ENCODE data around the gene UPF1.

Gene UPF1

GRCh38 chr19:18854982-18855381, 23.2 kb downstream of the UPF1 start:
- no peaks in the 10 kb centered on the region for H3K79me2 ChIP-seq (ENCODE audit: control insufficient read depth, insufficient read depth, low read length)
- H3K23ac ChIP-seq (ENCODE audit: low read length), result no peak overlapping the region
- H3K4ac ChIP-seq (ENCODE audit: low read depth, low read length), result no peak overlapping the region
- no peak overlapping the region for H2AK5ac ChIP-seq (ENCODE audit: low read length)
- no peak overlapping the region for H2BK15ac ChIP-seq (replicated peaks; ENCODE audit: low read depth)
- no peak overlapping the region for H4K5ac ChIP-seq (ENCODE audit: low read length)
- H3K9ac ChIP-seq (ENCODE audit: low read length), result no peak overlapping the region
- no peak overlapping the region for H2BK120ac ChIP-seq (ENCODE audit: low read depth, low read length)
- no peaks in the 10 kb centered on the region for H3K4me1 ChIP-seq (ENCODE audit: control insufficient read depth, low read depth, low read length)
- H3K36me3 ChIP-seq (ENCODE audit: control insufficient read depth, insufficient read depth, low read length), result peaks cover 32% of the 10 kb centered on the region
- H3K79me1 ChIP-seq (ENCODE audit: low read length), result peaks cover 4% of the 10 kb centered on the region
- no peak overlapping the region for H3K4me3 ChIP-seq (ENCODE audit: low read length)
- WGBS (ENCODE audit: extremely low coverage, insufficient coverage, low lambda C conversion rate), result no CpG with 5 or more reads among the region's 33 CpGs
- H3K27me3 ChIP-seq (ENCODE audit: insufficient read depth, low read length, poor library complexity), result no peaks in the 10 kb centered on the region
- no peak overlapping the region for H3K56ac ChIP-seq (ENCODE audit: low read length)
- no peak overlapping the region for H3K18ac ChIP-seq (ENCODE audit: low read length)
- H2BK5ac ChIP-seq (ENCODE audit: low read length), result no peak overlapping the region
- no peak overlapping the region for H4K8ac ChIP-seq (ENCODE audit: low read depth, low read length)
- no peak overlapping the region for H3K4me2 ChIP-seq (ENCODE audit: low read length)
- no peak for DNase-seq
- no peak overlapping the region for H3K27ac ChIP-seq (ENCODE audit: low read depth, low read length)

GRCh38 chr19:18855647-18856384, 24.1 kb downstream of the UPF1 start:
- Histone ChIP-seq H3K79me1 (ENCODE audit: low read length) (peaks cover 2% of the 10 kb centered on the region), H3K4ac (ENCODE audit: low read depth, low read length) (no peak overlapping the region), H3K23ac (ENCODE audit: low read length) (no peak overlapping the region), H2BK120ac (ENCODE audit: low read depth, low read length) (no peak overlapping the region), H3K9ac (ENCODE audit: low read length) (no peak overlapping the region), H3K27ac (ENCODE audit: low read depth, low read length) (no peak overlapping the region), H3K36me3 (ENCODE audit: control insufficient read depth, insufficient read depth, low read length) (peaks cover 35% of the 10 kb centered on the region), H2BK5ac (ENCODE audit: low read length) (no peak overlapping the region), H3K27me3 (ENCODE audit: insufficient read depth, low read length, poor library complexity) (no peaks in the 10 kb centered on the region), H3K79me2 (ENCODE audit: control insufficient read depth, insufficient read depth, low read length) (no peaks in the 10 kb centered on the region), H3K4me2 (ENCODE audit: low read length) (no peak overlapping the region), H2BK15ac (replicated peaks; ENCODE audit: low read depth) (no peak overlapping the region), H3K4me3 (ENCODE audit: low read length) (no peak overlapping the region), H3K18ac (ENCODE audit: low read length) (no peak overlapping the region), H4K8ac (ENCODE audit: low read depth, low read length) (no peak overlapping the region), H3K56ac (ENCODE audit: low read length) (no peak overlapping the region), H2AK5ac (ENCODE audit: low read length) (no peak overlapping the region), H3K4me1 (ENCODE audit: control insufficient read depth, low read depth, low read length) (no peaks in the 10 kb centered on the region), H4K5ac (ENCODE audit: low read length) (no peak overlapping the region)
- WGBS (ENCODE audit: extremely low coverage, insufficient coverage, low lambda C conversion rate), result no CpG with 5 or more reads among the region's 27 CpGs
- DNase-seq, result no peak

GRCh38 chr19:18856385-18857126, 24.8 kb downstream of the UPF1 start:
- H3K56ac ChIP-seq (ENCODE audit: low read length), result no peak overlapping the region
- H3K4me2 ChIP-seq (ENCODE audit: low read length), result no peak overlapping the region
- H3K18ac ChIP-seq (ENCODE audit: low read length), result no peak overlapping the region
- no peaks in the 10 kb centered on the region for H3K27me3 ChIP-seq (ENCODE audit: insufficient read depth, low read length, poor library complexity)
- no peak overlapping the region for H2BK15ac ChIP-seq (replicated peaks; ENCODE audit: low read depth)
- no peak overlapping the region for H2AK5ac ChIP-seq (ENCODE audit: low read length)
- H3K36me3 ChIP-seq (ENCODE audit: control insufficient read depth, insufficient read depth, low read length), result peaks cover 38% of the 10 kb centered on the region
- no peak overlapping the region for H3K23ac ChIP-seq (ENCODE audit: low read length)
- H2BK120ac ChIP-seq (ENCODE audit: low read depth, low read length), result no peak overlapping the region
- H3K27ac ChIP-seq (ENCODE audit: low read depth, low read length), result no peak overlapping the region
- H3K4me3 ChIP-seq (ENCODE audit: low read length), result no peak overlapping the region
- no peak overlapping the region for H4K8ac ChIP-seq (ENCODE audit: low read depth, low read length)
- no peak overlapping the region for H3K9ac ChIP-seq (ENCODE audit: low read length)
- no peaks in the 10 kb centered on the region for H3K79me1 ChIP-seq (ENCODE audit: low read length)
- no CpG with 5 or more reads among the region's 22 CpGs for WGBS (ENCODE audit: extremely low coverage, insufficient coverage, low lambda C conversion rate)
- no peaks in the 10 kb centered on the region for H3K79me2 ChIP-seq (ENCODE audit: control insufficient read depth, insufficient read depth, low read length)
- H2BK5ac ChIP-seq (ENCODE audit: low read length), result no peak overlapping the region
- no peaks in the 10 kb centered on the region for H3K4me1 ChIP-seq (ENCODE audit: control insufficient read depth, low read depth, low read length)
- H4K5ac ChIP-seq (ENCODE audit: low read length), result no peak overlapping the region
- peak; percentile 43 for DNase-seq
- H3K4ac ChIP-seq (ENCODE audit: low read depth, low read length), result no peak overlapping the region

- H3K56ac ChIP-seq (ENCODE audit: low read length), result no peak overlapping the region
- no peak overlapping the region for H3K4me2 ChIP-seq (ENCODE audit: low read length)
These were observed 25.5 kb downstream of the UPF1 start for GRCh38 chr19:18857223-18857622.

GRCh38 chr19:18858906-18859646, 27.3 kb downstream of the UPF1 start:
- H3K9ac ChIP-seq (ENCODE audit: low read length), result no peak overlapping the region
- no peaks in the 10 kb centered on the region for H3K79me2 ChIP-seq (ENCODE audit: control insufficient read depth, insufficient read depth, low read length)
- no peaks in the 10 kb centered on the region for H3K27me3 ChIP-seq (ENCODE audit: insufficient read depth, low read length, poor library complexity)
- H3K79me1 ChIP-seq (ENCODE audit: low read length), result no peaks in the 10 kb centered on the region
- H3K36me3 ChIP-seq (ENCODE audit: control insufficient read depth, insufficient read depth, low read length), result peaks cover 38% of the 10 kb centered on the region
- no peak for DNase-seq
- H3K23ac ChIP-seq (ENCODE audit: low read length), result no peak overlapping the region
- H4K5ac ChIP-seq (ENCODE audit: low read length), result no peak overlapping the region
- no peak overlapping the region for H2BK5ac ChIP-seq (ENCODE audit: low read length)
- no peak overlapping the region for H3K4ac ChIP-seq (ENCODE audit: low read depth, low read length)
- no peak overlapping the region for H3K4me3 ChIP-seq (ENCODE audit: low read length)
- no peak overlapping the region for H3K56ac ChIP-seq (ENCODE audit: low read length)
- no peak overlapping the region for H4K8ac ChIP-seq (ENCODE audit: low read depth, low read length)
- no peak overlapping the region for H2BK120ac ChIP-seq (ENCODE audit: low read depth, low read length)
- no peak overlapping the region for H3K27ac ChIP-seq (ENCODE audit: low read depth, low read length)
- no peak overlapping the region for H3K4me2 ChIP-seq (ENCODE audit: low read length)
- no CpG with 5 or more reads among the region's 21 CpGs for whole genome bisulfite sequencing (ENCODE audit: extremely low coverage, insufficient coverage, low lambda C conversion rate)
- H3K4me1 ChIP-seq (ENCODE audit: control insufficient read depth, low read depth, low read length), result no peaks in the 10 kb centered on the region
- H2BK15ac ChIP-seq (replicated peaks; ENCODE audit: low read depth), result no peak overlapping the region
- H2AK5ac ChIP-seq (ENCODE audit: low read length), result no peak overlapping the region
- H3K18ac ChIP-seq (ENCODE audit: low read length), result no peak overlapping the region

More at GRCh38 chr19:18857223-18857622, 25.5 kb downstream of the UPF1 start:
- no peaks in the 10 kb centered on the region for H3K27me3 ChIP-seq (ENCODE audit: insufficient read depth, low read length, poor library complexity)
- H3K79me2 ChIP-seq (ENCODE audit: control insufficient read depth, insufficient read depth, low read length), result no peaks in the 10 kb centered on the region
- no peak overlapping the region for H3K4me3 ChIP-seq (ENCODE audit: low read length)
- no CpG with 5 or more reads among the region's 13 CpGs for WGBS (ENCODE audit: extremely low coverage, insufficient coverage, low lambda C conversion rate)
- H3K18ac ChIP-seq (ENCODE audit: low read length), result no peak overlapping the region
- no peak overlapping the region for H2BK5ac ChIP-seq (ENCODE audit: low read length)
- no peak overlapping the region for H2AK5ac ChIP-seq (ENCODE audit: low read length)
- H3K27ac ChIP-seq (ENCODE audit: low read depth, low read length), result no peak overlapping the region
- H2BK15ac ChIP-seq (replicated peaks; ENCODE audit: low read depth), result no peak overlapping the region
- no peak overlapping the region for H3K4ac ChIP-seq (ENCODE audit: low read depth, low read length)
- no peak overlapping the region for H3K9ac ChIP-seq (ENCODE audit: low read length)
- no peak overlapping the region for H4K8ac ChIP-seq (ENCODE audit: low read depth, low read length)
- H2BK120ac ChIP-seq (ENCODE audit: low read depth, low read length), result no peak overlapping the region
- no peaks in the 10 kb centered on the region for H3K4me1 ChIP-seq (ENCODE audit: control insufficient read depth, low read depth, low read length)
- H3K23ac ChIP-seq (ENCODE audit: low read length), result no peak overlapping the region
- H3K79me1 ChIP-seq (ENCODE audit: low read length), result no peaks in the 10 kb centered on the region
- no peak overlapping the region for H4K5ac ChIP-seq (ENCODE audit: low read length)
- no peak for DNase-seq
- peaks cover 38% of the 10 kb centered on the region for H3K36me3 ChIP-seq (ENCODE audit: control insufficient read depth, insufficient read depth, low read length)
